ENCODE measurements around the gene KDM3B.

GRCh38 chr5:138386290-138386689 lies 33.8 kb downstream of the KDM3B start:
- TF ChIP-seq, protein P1, sequence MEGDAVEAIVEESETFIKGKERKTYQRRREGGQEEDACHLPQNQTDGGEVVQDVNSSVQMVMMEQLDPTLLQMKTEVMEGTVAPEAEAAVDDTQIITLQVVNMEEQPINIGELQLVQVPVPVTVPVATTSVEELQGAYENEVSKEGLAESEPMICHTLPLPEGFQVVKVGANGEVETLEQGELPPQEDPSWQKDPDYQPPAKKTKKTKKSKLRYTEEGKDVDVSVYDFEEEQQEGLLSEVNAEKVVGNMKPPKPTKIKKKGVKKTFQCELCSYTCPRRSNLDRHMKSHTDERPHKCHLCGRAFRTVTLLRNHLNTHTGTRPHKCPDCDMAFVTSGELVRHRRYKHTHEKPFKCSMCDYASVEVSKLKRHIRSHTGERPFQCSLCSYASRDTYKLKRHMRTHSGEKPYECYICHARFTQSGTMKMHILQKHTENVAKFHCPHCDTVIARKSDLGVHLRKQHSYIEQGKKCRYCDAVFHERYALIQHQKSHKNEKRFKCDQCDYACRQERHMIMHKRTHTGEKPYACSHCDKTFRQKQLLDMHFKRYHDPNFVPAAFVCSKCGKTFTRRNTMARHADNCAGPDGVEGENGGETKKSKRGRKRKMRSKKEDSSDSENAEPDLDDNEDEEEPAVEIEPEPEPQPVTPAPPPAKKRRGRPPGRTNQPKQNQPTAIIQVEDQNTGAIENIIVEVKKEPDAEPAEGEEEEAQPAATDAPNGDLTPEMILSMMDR (IDR thresholded peaks at IDR 0.05) = no peak
- no peak for TF ChIP-seq POLR2AphosphoS5 (IDR thresholded peaks at IDR 0.05)
- TF ChIP-seq EP300 (IDR thresholded peaks at IDR 0.05) = no peak

Measured in suprapubic skin (tissue), 4 donors.